ENCODE data around the gene USP46.

DNA sequence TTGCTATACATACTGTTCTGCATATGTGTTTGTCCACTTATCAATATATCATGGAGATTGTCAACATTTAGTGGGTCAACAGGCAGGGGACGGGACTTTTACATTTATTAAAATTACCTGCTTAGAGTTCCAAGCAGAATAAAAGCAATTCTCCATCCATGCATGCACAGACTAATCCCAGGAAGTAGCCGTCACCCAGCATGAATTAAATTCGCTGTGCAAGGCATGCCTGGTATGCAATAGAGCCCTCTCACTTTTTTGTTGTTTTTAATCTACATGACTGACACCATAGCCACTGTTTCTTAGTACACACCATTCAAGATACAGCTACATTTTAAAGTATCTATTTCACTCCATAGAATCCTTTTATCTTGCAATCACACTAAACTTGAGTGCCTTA, 108.9 kb downstream of the USP46 start:
- TF ChIP-seq, protein P1, sequence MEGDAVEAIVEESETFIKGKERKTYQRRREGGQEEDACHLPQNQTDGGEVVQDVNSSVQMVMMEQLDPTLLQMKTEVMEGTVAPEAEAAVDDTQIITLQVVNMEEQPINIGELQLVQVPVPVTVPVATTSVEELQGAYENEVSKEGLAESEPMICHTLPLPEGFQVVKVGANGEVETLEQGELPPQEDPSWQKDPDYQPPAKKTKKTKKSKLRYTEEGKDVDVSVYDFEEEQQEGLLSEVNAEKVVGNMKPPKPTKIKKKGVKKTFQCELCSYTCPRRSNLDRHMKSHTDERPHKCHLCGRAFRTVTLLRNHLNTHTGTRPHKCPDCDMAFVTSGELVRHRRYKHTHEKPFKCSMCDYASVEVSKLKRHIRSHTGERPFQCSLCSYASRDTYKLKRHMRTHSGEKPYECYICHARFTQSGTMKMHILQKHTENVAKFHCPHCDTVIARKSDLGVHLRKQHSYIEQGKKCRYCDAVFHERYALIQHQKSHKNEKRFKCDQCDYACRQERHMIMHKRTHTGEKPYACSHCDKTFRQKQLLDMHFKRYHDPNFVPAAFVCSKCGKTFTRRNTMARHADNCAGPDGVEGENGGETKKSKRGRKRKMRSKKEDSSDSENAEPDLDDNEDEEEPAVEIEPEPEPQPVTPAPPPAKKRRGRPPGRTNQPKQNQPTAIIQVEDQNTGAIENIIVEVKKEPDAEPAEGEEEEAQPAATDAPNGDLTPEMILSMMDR (IDR thresholded peaks at IDR 0.05): no peak
- TF ChIP-seq POLR2A (IDR thresholded peaks at IDR 0.05) (no peak), POLR2AphosphoS5 (IDR thresholded peaks at IDR 0.05) (no peak), EP300 (IDR thresholded peaks at IDR 0.05) (no peak)
